ENCODE results near the gene HINFP.

The HINFP gene

DNA sequence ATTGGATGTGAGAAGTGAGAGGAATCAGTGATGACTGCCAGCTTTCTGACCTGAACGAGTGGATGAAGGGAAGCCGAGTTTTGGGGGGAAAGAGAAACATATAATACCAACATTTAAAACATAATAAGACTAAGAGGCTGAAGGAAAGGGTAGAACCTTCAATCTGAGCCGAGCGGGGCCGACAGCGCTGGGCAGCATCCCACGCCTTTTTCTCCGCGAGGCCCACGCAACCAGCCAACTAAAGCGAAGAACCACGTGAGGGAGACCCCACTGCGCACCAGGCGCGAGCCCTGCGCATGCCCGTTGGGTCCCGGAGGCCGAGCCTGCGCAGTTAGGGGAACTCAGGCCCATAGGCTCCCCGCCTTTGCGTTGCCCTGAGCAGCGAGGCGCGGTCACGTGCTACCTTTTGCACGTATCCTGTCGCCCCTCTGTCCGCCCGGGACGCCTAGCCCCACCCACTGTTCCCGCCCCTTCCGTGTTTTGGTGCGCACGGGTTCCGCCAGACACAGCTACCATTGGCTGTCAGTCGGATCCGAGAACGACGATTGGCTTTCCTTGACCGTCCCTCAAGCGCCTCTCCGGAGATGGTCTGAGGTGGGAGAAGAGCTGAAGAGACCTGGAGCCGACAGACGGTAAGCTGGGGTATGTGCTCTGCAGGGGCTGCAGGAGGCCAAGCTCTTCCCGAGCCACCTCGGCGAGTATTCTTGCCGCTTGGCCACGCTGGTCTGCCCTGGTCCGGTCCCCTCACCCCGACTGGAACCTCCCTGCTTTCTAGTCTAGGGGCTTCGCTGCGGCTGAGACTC, at the start of gene HINFP:
HINFP (plus strand) TSS at position 573 of the 803 bp plus-strand sequence. CDS start 5,365 bp downstream, outside the sequence.
- peak; percentile 100 for DNase-seq

GRCh38 chr11:119077839-119078238, 43.5 kb upstream of the HINFP start:
- no peak for DNase-seq

DNA sequence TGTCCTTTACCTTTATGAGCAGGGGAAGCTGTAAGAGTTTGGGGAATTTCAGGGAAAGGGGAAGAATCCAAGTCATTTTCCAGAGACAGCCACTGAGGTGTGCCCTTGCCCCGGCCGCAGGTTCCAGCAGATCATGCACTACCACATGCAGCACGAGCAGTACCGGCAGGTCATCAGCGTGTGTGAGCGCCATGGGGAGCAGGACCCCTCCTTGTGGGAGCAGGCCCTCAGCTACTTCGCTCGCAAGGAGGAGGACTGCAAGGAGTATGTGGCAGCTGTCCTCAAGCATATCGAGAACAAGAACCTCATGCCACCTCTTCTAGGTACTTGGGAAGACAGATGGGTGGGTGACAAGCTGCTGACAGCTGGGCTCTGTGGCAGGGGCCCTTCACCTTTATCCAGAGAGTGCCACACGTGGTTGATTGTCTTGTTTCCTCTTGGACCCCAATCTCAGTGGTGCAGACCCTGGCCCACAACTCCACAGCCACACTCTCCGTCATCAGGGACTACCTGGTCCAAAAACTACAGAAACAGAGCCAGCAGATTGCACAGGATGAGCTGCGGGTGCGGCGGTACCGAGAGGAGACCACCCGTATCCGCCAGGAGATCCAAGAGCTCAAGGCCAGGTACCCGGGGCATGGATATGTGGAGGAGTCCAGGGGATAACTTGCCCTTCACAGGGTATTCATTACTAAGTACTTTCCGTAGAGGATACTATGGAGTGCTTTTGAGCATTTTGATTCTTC, 42.5 kb upstream of the HINFP start:
- no peak for DNase-seq

DNA sequence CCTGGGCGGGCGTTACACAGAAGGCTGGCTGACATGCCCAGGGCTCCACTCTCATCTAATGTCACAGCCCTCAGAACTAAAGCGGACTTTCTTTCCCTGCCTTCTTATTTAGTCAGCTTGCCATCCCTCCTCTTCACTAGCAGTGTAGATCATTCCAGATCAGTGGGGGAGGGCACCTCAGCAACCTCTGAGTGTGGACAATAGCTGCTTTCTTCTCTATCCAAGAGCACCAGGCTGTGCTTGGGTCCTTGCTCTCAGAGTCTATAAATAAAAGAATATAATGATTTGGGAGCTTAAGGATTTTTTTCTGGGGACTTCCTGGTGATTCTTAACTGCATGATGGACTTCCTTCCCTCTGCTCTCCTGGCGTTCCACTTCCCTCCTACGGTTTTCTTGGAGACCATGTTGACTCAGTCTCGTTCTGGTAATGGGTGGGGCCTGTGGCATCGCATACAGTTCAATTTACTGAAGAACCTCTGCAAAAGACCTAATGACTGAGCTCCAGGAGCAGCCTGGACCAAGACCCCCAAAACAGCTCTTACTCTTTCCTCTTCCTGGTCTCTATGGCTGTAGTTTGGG, 39.6 kb upstream of the HINFP start:
- DNase-seq, result no peak

- DNase-seq, result peak; percentile 98 to 99
Measured at GRCh38 chr11:119084663-119085436, 36.5 kb upstream of the HINFP start, which contains the start of gene HMBS. TSS of gene HMBS (plus strand) at chr11:119084881. CDS start at chr11:119085034, 153 bp downstream.

DNA sequence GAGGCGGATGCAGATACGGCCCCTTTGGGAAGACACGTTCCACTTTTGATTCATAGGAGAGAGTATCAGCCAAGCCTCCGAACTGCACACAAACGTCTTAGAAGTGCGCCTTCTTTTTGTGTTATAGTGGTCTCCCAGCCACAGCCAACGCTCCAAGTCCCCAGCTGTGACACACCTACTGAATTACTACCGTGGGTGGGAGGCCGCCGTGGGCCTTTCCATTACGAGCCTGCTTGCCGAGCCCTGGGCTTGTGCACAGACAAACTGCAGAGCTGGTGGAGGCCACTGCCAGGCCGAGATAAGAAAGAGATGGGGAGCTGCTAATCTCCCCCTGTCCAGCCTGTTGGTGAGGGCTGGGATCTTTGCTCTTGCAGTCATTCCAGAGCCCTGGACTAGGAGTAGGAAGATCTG, 35.9 kb upstream of the HINFP start:
- DNase-seq, result peak in 1 of 2 experiments; percentile 81

GRCh38 chr11:119087123-119087522, 34.3 kb upstream of the HINFP start:
- no peak for DNase-seq

DNA sequence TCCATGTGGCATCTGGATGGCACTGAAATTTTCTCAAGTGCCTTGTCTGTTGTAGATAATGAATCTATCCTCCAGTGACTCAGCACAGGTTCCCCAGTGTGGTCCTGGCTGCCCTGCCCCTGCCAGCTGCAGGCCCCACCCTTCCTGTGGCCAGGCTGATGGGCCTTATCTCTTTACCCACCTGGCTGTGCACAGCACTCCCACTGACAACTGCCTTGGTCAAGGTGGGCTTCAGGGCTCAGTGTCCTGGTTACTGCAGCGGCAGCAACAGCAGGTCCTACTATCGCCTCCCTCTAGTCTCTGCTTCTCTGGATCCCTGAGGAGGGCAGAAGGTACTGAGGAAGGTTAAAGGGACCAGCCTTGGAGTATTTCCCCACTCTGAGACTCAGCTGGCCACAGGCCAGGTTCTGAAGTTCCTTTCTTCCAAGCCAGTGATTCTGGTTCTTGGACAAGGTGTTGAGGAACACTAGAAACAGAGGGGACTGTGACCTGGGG, 33.6 kb upstream of the HINFP start:
- no peak for DNase-seq

DNA sequence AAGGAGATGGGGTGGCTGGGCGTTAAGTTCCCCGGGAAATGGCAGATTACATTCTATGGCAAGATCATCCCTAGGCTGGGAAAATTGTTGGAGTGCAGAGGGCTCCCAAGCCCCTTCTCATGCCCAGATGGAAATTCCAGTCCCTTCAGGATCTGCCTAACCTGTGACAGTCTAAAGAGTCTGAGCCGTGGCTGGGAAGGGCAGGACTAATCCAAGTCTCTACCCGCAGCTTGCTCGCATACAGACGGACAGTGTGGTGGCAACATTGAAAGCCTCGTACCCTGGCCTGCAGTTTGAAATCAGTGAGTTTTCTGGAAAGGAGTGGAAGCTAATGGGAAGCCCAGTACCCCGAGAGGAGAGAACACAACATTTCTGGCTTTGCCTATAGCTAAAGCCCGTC, 33.0 kb upstream of the HINFP start:
- no peak for DNase-seq

GRCh38 chr11:119089319-119089718, 32.1 kb upstream of the HINFP start:
- no peak for DNase-seq

GRCh38 chr11:119091178-119091577, 30.2 kb upstream of the HINFP start:
- DNase-seq, result peak in 1 of 2 experiments; percentile 29

GRCh38 chr11:119091966-119092879, 29.2 kb upstream of the HINFP start:
- peak in 1 of 2 experiments; percentile 56 for DNase-seq

DNA sequence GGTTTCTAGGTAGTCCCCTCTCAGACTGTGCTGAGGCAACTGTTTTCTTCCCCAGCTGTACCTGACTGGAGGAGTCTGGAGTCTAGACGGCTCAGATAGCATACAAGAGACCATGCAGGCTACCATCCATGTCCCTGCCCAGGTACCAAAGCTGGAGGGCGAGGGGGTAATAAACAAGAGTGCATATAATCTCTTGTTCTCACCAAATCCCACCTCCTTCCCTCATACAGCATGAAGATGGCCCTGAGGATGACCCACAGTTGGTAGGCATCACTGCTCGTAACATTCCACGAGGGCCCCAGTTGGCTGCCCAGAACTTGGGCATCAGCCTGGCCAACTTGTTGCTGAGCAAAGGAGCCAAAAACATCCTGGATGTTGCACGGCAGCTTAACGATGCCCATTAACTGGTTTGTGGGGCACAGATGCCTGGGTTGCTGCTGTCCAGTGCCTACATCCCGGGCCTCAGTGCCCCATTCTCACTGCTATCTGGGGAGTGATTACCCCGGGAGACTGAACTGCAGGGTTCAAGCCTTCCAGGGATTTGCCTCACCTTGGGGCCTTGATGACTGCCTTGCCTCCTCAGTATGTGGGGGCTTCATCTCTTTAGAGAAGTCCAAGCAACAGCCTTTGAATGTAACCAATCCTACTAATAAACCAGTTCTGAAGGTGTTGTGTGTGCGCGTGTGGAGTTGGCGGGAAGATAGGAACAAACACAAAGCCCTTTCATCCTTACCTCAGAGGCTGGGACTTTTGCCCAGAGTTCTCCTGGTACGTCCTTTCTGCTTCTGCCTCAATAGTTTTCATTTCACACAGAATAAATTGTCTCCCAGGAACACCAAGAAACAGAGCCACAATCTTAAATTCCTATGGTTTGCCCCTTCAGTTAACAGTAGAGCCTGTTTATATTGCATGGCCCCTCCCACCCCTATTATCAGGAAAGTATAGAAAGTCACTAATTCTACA, 28.2 kb upstream of the HINFP start:
- DNase-seq, result peak in 1 of 2 experiments; percentile 47

- DNase-seq, result peak in 1 of 2 experiments; percentile 82
Measured at GRCh38 chr11:119093942-119094815, 27.2 kb upstream of the HINFP start.

DNA sequence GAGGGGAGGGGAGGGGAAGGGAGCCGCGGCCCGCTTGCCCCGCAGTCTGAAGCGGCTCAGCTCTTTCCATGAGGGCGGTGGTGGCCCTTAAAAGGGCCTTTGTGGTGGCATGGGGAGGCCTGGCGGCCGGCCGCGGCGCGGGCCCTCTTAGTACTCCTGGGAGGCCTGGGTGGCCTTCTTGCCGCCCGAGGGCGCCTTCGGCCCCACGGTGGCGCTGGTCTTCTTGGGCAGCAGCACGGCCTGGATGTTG, 26.6 kb upstream of the HINFP start:
- peak in 1 of 2 experiments; percentile 94 for DNase-seq

- DNase-seq, result peak; percentile 100
Measured at GRCh38 chr11:119095066-119095880, 26.1 kb upstream of the HINFP start.

GRCh38 chr11:119099711-119100110, 21.7 kb upstream of the HINFP start:
- no peak for DNase-seq

- peak; percentile 82 to 91 for DNase-seq
Measured at GRCh38 chr11:119100246-119100970, 21.0 kb upstream of the HINFP start.

Data from NCI-H526 (cell line).